WTC11 (cell line): ENCODE measurements around the gene DOHH.
"Not testable (repeated sequence)": the region's sequence is repeated elsewhere in the genome, so short reads cannot be mapped to it uniquely, and the experiment has no call there.

Experiments used
- ATF6 ChIP-seq: sonication (generic); formaldehyde crosslinking; IDR thresholded peaks from 2 replicates; pipeline ENCODE4 v1.8.1; 2023; ENCODE audit warnings: mild to moderate bottlenecking, missing genetic modification reagents
- CTCF ChIP-seq: fragments of 200-600 bp; IDR thresholded peaks from 2 replicates; pipeline ENCODE4 v1.8.0; 2022; ENCODE audit warnings: antibody characterized with exemption
- ELF4 ChIP-seq: sonication (generic); formaldehyde crosslinking; IDR thresholded peaks from 2 replicates; pipeline ENCODE4 v1.8.1; 2022; ENCODE audit warnings: low read depth, mild to moderate bottlenecking, moderate library complexity, missing genetic modification reagents
- FOXJ3 ChIP-seq: sonication (generic); formaldehyde crosslinking; IDR thresholded peaks from 2 replicates; pipeline ENCODE4 v1.9.0; 2021; ENCODE audit warnings: missing genetic modification reagents, mild to moderate bottlenecking, borderline replicate concordance
- MLX ChIP-seq: sonication (generic); formaldehyde crosslinking; IDR thresholded peaks from 2 replicates; pipeline ENCODE4 v1.8.1; 2023; ENCODE audit warnings: mild to moderate bottlenecking, missing genetic modification reagents, moderate library complexity
- PREB ChIP-seq: sonication (generic); formaldehyde crosslinking; IDR thresholded peaks from 2 replicates; pipeline ENCODE4 v1.8.1; 2022; ENCODE audit warnings: mild to moderate bottlenecking, missing genetic modification reagents, moderate library complexity, borderline replicate concordance
- ZNF232 ChIP-seq: sonication (generic); formaldehyde crosslinking; IDR thresholded peaks from 2 replicates; pipeline ENCODE4 v1.8.0; 2022; ENCODE audit warnings: mild to moderate bottlenecking, missing genetic modification reagents
- ZNF263 ChIP-seq: sonication (generic); formaldehyde crosslinking; IDR thresholded peaks from 2 replicates; pipeline ENCODE4 v1.8.1; 2022; ENCODE audit warnings: low read depth, mild to moderate bottlenecking, moderate library complexity, missing genetic modification reagents
- ZNF281 ChIP-seq: sonication (generic); formaldehyde crosslinking; IDR thresholded peaks from 2 replicates; pipeline ENCODE4 v1.8.0; 2023; ENCODE audit warnings: mild to moderate bottlenecking, missing genetic modification reagents
- ZNF512 ChIP-seq: sonication (generic); formaldehyde crosslinking; IDR thresholded peaks from 2 replicates; pipeline ENCODE4 v1.8.1; 2022; ENCODE audit warnings: missing genetic modification reagents, borderline replicate concordance
- TF ChIP-seq, protein P1 (sequence below): sonication (generic); formaldehyde crosslinking; IDR thresholded peaks from 2 replicates; pipeline ENCODE4 v1.8.1; 2023; ENCODE audit warnings: mild to moderate bottlenecking, missing genetic modification reagents, moderate library complexity
- TF ChIP-seq, protein P2 (sequence below): sonication (generic); formaldehyde crosslinking; IDR thresholded peaks from 2 replicates; pipeline ENCODE4 v1.8.1; 2022; ENCODE audit warnings: low read depth, mild to moderate bottlenecking, moderate library complexity, missing genetic modification reagents, borderline replicate concordance
- TF ChIP-seq, protein P3 (sequence below): sonication (generic); formaldehyde crosslinking; conservative IDR thresholded peaks from 2 replicates; pipeline ENCODE4 v1.8.1; 2022; ENCODE audit warnings: mild to moderate bottlenecking, missing genetic modification reagents

GRCh38 chr19:3508121-3508661 is 7.7 kb upstream of the DOHH start:
- TF ChIP-seq ZNF232 (CRISPR knock-in tag); CTCF; PREB (CRISPR knock-in tag); ELF4 (CRISPR knock-in tag); MLX; ZNF281 (CRISPR knock-in tag); ZNF263; FOXJ3 (CRISPR knock-in tag); ZNF512 (CRISPR knock-in tag); ATF6 (CRISPR knock-in tag): not testable (repeated sequence)
- TF ChIP-seq, protein P1, sequence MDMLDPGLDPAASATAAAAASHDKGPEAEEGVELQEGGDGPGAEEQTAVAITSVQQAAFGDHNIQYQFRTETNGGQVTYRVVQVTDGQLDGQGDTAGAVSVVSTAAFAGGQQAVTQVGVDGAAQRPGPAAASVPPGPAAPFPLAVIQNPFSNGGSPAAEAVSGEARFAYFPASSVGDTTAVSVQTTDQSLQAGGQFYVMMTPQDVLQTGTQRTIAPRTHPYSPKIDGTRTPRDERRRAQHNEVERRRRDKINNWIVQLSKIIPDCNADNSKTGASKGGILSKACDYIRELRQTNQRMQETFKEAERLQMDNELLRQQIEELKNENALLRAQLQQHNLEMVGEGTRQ (CRISPR knock-in tag), result not testable (repeated sequence)
- TF ChIP-seq, protein P2, sequence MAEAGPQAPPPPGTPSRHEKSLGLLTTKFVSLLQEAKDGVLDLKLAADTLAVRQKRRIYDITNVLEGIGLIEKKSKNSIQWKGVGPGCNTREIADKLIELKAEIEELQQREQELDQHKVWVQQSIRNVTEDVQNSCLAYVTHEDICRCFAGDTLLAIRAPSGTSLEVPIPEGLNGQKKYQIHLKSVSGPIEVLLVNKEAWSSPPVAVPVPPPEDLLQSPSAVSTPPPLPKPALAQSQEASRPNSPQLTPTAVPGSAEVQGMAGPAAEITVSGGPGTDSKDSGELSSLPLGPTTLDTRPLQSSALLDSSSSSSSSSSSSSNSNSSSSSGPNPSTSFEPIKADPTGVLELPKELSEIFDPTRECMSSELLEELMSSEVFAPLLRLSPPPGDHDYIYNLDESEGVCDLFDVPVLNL (CRISPR knock-in tag), result not testable (repeated sequence)
- TF ChIP-seq, protein P3, sequence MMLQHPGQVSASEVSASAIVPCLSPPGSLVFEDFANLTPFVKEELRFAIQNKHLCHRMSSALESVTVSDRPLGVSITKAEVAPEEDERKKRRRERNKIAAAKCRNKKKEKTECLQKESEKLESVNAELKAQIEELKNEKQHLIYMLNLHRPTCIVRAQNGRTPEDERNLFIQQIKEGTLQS, result not testable (repeated sequence)
